Suprapubic skin (tissue), 4 donors: ENCODE measurements around the gene FKBP8.

ENCODE experiments used
- EP300 ChIP-seq: sonication (generic); formaldehyde crosslinking; IDR thresholded peaks from one replicate; pipeline ENCODE4 v1.6.1; 2017; ENCODE audit warnings: antibody characterized with exemption
- POLR2AphosphoS5 ChIP-seq, 3 donors: sonication (generic); formaldehyde crosslinking; IDR thresholded peaks; one replicate each; pipeline ENCODE4 v1.6.1; 2017; ENCODE audit warnings: antibody characterized with exemption in 3 of 3
- TF ChIP-seq, protein P1 (sequence below), 2 donors: fragments of 200-600 bp in 1 of 2; fragments of 450-650 bp in 1 of 2; sonication (generic) in 1 of 2; IDR thresholded peaks; one replicate each; pipeline ENCODE4 v1.5.1; 2016 to 2019; ENCODE audit warnings: antibody characterized with exemption in 2 of 2, mild to moderate bottlenecking in 1 of 2, moderate library complexity in 1 of 2

GRCh38 chr19:18538115-18538514 lies 5.3 kb downstream of the FKBP8 start:
- TF ChIP-seq POLR2AphosphoS5 (IDR thresholded peaks at IDR 0.05) (no peak), EP300 (no peak)
- TF ChIP-seq, protein P1, sequence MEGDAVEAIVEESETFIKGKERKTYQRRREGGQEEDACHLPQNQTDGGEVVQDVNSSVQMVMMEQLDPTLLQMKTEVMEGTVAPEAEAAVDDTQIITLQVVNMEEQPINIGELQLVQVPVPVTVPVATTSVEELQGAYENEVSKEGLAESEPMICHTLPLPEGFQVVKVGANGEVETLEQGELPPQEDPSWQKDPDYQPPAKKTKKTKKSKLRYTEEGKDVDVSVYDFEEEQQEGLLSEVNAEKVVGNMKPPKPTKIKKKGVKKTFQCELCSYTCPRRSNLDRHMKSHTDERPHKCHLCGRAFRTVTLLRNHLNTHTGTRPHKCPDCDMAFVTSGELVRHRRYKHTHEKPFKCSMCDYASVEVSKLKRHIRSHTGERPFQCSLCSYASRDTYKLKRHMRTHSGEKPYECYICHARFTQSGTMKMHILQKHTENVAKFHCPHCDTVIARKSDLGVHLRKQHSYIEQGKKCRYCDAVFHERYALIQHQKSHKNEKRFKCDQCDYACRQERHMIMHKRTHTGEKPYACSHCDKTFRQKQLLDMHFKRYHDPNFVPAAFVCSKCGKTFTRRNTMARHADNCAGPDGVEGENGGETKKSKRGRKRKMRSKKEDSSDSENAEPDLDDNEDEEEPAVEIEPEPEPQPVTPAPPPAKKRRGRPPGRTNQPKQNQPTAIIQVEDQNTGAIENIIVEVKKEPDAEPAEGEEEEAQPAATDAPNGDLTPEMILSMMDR (IDR thresholded peaks at IDR 0.05) = no peak
